T47D (cell line): Measurements from ENCODE around the gene VAV1.

Experiments
- DNase-seq, 2 experiments: peaks; one replicate each; pipeline versions ENCODE4 v3.0.0 to v3.0.0-alpha.2; 2011 to 2012; ENCODE audit warnings: low read depth in 1 of 2, low spot score in 1 of 2
- JUND ChIP-seq: IDR thresholded peaks from 2 replicates; pipeline ENCODE4 v1.6.1; 2012; ENCODE audit warnings: low read depth
- in situ Hi-C: cut with HindIII; loops from 2 replicates; pipeline ENCODE4 v1.10.0; 2016; ENCODE audit warnings: low sequenced_read_pairs, low pct_unique_long_range_greater_than_20kb

The VAV1 gene

GRCh38 chr19:6732803-6733337 lies 39.6 kb upstream of the VAV1 start:
- DNase-seq, result no peak
- TF ChIP-seq JUND, result no peak
- in situ Hi-C loops, result no loop called here

GRCh38 chr19:6733338-6734095 lies 39.0 kb upstream of the VAV1 start:
- in situ Hi-C loops, result no loop called here
- no peak for TF ChIP-seq JUND
- DNase-seq, result no peak

- in situ Hi-C loops, result no loop called here
- no peak for DNase-seq
- TF ChIP-seq JUND, result no peak
Measured at GRCh38 chr19:6734096-6734696, 38.3 kb upstream of the VAV1 start.

- no peak for TF ChIP-seq JUND
- in situ Hi-C loops, result no loop called here
- no peak for DNase-seq
Measured at GRCh38 chr19:6735181-6735911, 37.2 kb upstream of the VAV1 start.

- DNase-seq, result peak; percentile 69 to 87
- TF ChIP-seq JUND, result no peak
- in situ Hi-C loops, result no loop called here
Measured at GRCh38 chr19:6736169-6736916, 36.2 kb upstream of the VAV1 start.

GRCh38 chr19:6736917-6737283 lies 35.6 kb upstream of the VAV1 start:
- in situ Hi-C loops, result no loop called here
- no peak for DNase-seq

GRCh38 chr19:6737284-6737872 lies 35.1 kb upstream of the VAV1 start, which contains the start of gene GPR108:
Gene GPR108, minus strand, starts transcription at chr19:6737580. Its CDS starts 4 bp downstream, at chr19:6737576.
- peak; percentile 94 to 100 for DNase-seq
- TF ChIP-seq JUND, result no peak
- in situ Hi-C loops, result no loop called here

More at GRCh38 chr19:6736917-6737283, 35.6 kb upstream of the VAV1 start:
- TF ChIP-seq JUND, result no peak

- TF ChIP-seq JUND, result no peak
- in situ Hi-C loops, result no loop called here
- peak in 1 of 2 experiments; percentile 87 for DNase-seq
Measured at GRCh38 chr19:6737873-6738786, 34.4 kb upstream of the VAV1 start.

- no peak for DNase-seq
- in situ Hi-C loops, result no loop called here
- no peak for TF ChIP-seq JUND
Measured at GRCh38 chr19:6738787-6739389, 33.6 kb upstream of the VAV1 start.

- in situ Hi-C loops, result no loop called here
- DNase-seq, result peak in 1 of 2 experiments; percentile 80
- TF ChIP-seq JUND, result no peak
Measured at GRCh38 chr19:6739390-6739882, 33.1 kb upstream of the VAV1 start, which contains the start of gene TRIP10. Gene TRIP10, plus strand, starts transcription at chr19:6739680. Its CDS starts 82 bp downstream, at chr19:6739762.
